Upper lobe of right lung (tissue), 1 donor: ENCODE data around the gene CFH. TPM values are rescaled to one million over a fixed set of nuclear protein-coding genes. Genes with fewer than 3 reads are reported as not detected.
"Not testable (repeated sequence)": the region's sequence is repeated elsewhere in the genome, so short reads cannot be mapped to it uniquely, and the experiment has no call there.

Experiments
- ATAC-seq: fragments of 200-7000 bp; cut with Tn5 transposase; one replicate; pipeline ENCODE4 v1.9.1; 2020; ENCODE audit warnings: mild to moderate bottlenecking, moderate library complexity
- DNase-seq: peaks from one replicate; pipeline ENCODE4 v3.0.0-alpha.2; 2020
- H3K27ac ChIP-seq: fragments of 200-600 bp; one replicate; pipeline ENCODE4 v1.8.0; 2022
- H3K27me3 ChIP-seq: fragments of 200-600 bp; one replicate; pipeline ENCODE4 v1.8.0; 2022; ENCODE audit warnings: mild to moderate bottlenecking
- H3K36me3 ChIP-seq: fragments of 200-600 bp; one replicate; pipeline ENCODE4 v1.8.0; 2022
- H3K4me1 ChIP-seq: fragments of 200-600 bp; one replicate; pipeline ENCODE4 v1.8.0; 2022
- H3K4me3 ChIP-seq: fragments of 200-600 bp; one replicate; pipeline ENCODE4 v1.8.0; 2022; ENCODE audit warnings: mild to moderate bottlenecking
- H3K9me3 ChIP-seq: fragments of 200-600 bp; one replicate; pipeline ENCODE4 v1.8.0; 2022
- CTCF ChIP-seq: fragments of 200-600 bp; IDR thresholded peaks from one replicate; pipeline ENCODE4 v1.8.0; 2022; ENCODE audit warnings: antibody characterized with exemption
- intact Hi-C: fragments of 100-400 bp; cut with DNase I; formaldehyde crosslinking; loops from one replicate; pipeline ENCODE4 v1.11.0; 2022
- total RNA-seq: library from RNA; stranded (reverse); fragmentation: NEBNext Ultra II Directional; extraction: Animal tissue kit (Norgen Biotek cat#: 25700); gene quantifications from one replicate; pipeline ENCODE4 v1.2.1, GENCODE V29; 2021
- donor health status: DM: no; HTN: yes; CAD: no; lungs with severe emphysema.

CFH gene
- total RNA-seq, 1 donor from 2014 or later: 78.5 TPM

- intact Hi-C loops: no loop called here
Observed at GRCh38 chr1:196611873-196612272, 40.0 kb upstream of the CFH start.

GRCh38 chr1:196619721-196620120, 32.1 kb upstream of the CFH start:
- H3K4me1 ChIP-seq: no peaks in the 10 kb centered on the region
- intact Hi-C loops: no loop called here
- ATAC-seq (no peak), DNase-seq (no peak)
- TF ChIP-seq CTCF: no peak
- no peak overlapping the region for H3K27ac ChIP-seq
- no peaks in the 10 kb centered on the region for H3K9me3 ChIP-seq
- no peak overlapping the region for H3K4me3 ChIP-seq
- no peaks in the 10 kb centered on the region for H3K36me3 ChIP-seq
- no peaks in the 10 kb centered on the region for H3K27me3 ChIP-seq

More at GRCh38 chr1:196611873-196612272, 40.0 kb upstream of the CFH start:
- no peaks in the 10 kb centered on the region for H3K9me3 ChIP-seq
- DNase-seq (no peak), ATAC-seq (no peak)
- peaks cover 12% of the 10 kb centered on the region for H3K4me1 ChIP-seq
- H3K4me3 ChIP-seq: no peak overlapping the region
- H3K27ac ChIP-seq: no peak overlapping the region
- no peak for TF ChIP-seq CTCF
- peaks cover 11% of the 10 kb centered on the region for H3K27me3 ChIP-seq
- no peaks in the 10 kb centered on the region for H3K36me3 ChIP-seq

GRCh38 chr1:196623079-196623478, 28.8 kb upstream of the CFH start:
- no peaks in the 10 kb centered on the region for H3K36me3 ChIP-seq
- no peak overlapping the region for H3K27ac ChIP-seq
- no peak overlapping the region for H3K4me3 ChIP-seq
- TF ChIP-seq CTCF: no peak
- H3K4me1 ChIP-seq: no peaks in the 10 kb centered on the region
- intact Hi-C loops: no loop called here
- no peak for ATAC-seq
- DNase-seq: no peak
- no peaks in the 10 kb centered on the region for H3K9me3 ChIP-seq
- no peaks in the 10 kb centered on the region for H3K27me3 ChIP-seq

GRCh38 chr1:196628838-196629237, 23.0 kb upstream of the CFH start:
- TF ChIP-seq CTCF: no peak
- H3K9me3 ChIP-seq: peaks cover 10% of the 10 kb centered on the region
- ATAC-seq: no peak
- H3K36me3 ChIP-seq: no peaks in the 10 kb centered on the region
- H3K4me3 ChIP-seq: no peak overlapping the region
- DNase-seq: no peak
- H3K4me1 ChIP-seq: no peaks in the 10 kb centered on the region
- intact Hi-C loops: no loop called here
- no peaks in the 10 kb centered on the region for H3K27me3 ChIP-seq
- no peak overlapping the region for H3K27ac ChIP-seq

- no peaks in the 10 kb centered on the region for H3K36me3 ChIP-seq
- no peaks in the 10 kb centered on the region for H3K27me3 ChIP-seq
- DNase-seq: no peak
- intact Hi-C loops: no loop called here
- no peaks in the 10 kb centered on the region for H3K9me3 ChIP-seq
- no peak for TF ChIP-seq CTCF
- H3K27ac ChIP-seq: no peak overlapping the region
- no peak for ATAC-seq
- H3K4me1 ChIP-seq: no peaks in the 10 kb centered on the region
- no peak overlapping the region for H3K4me3 ChIP-seq
Observed at GRCh38 chr1:196637606-196638005, 14.2 kb upstream of the CFH start.

GRCh38 chr1:196638466-196638865, 13.4 kb upstream of the CFH start:
- Histone ChIP-seq H3K9me3 (no peaks in the 10 kb centered on the region), H3K4me3 (no peak overlapping the region), H3K36me3 (no peaks in the 10 kb centered on the region), H3K27ac (no peak overlapping the region), H3K27me3 (no peaks in the 10 kb centered on the region), H3K4me1 (no peaks in the 10 kb centered on the region)
- ATAC-seq (no peak), DNase-seq (no peak)
- intact Hi-C loops: no loop called here
- TF ChIP-seq CTCF: no peak

GRCh38 chr1:196639291-196639690, 12.6 kb upstream of the CFH start:
- H3K27ac ChIP-seq, H3K9me3 ChIP-seq, H3K4me1 ChIP-seq, H3K36me3 ChIP-seq, H3K4me3 ChIP-seq, H3K27me3 ChIP-seq, intact Hi-C loops, DNase-seq, ATAC-seq: not testable (repeated sequence)
